ENCODE results near the gene NTF4. TPM values are rescaled to one million over a fixed set of nuclear protein-coding genes. Genes with fewer than 3 reads are reported as not detected.
A peak's percentile ranks its signal among the peaks of the same experiment; 100 is the strongest.
"Not testable (repeated sequence)": the region's sequence is repeated elsewhere in the genome, so short reads cannot be mapped to it uniquely, and the experiment has no call there.

Gene NTF4
- total RNA-seq, 4 donors from 2014 or later: not detected

- Histone ChIP-seq H3K27me3 (no peaks in the 10 kb centered on the region), H3K4me1 (no peaks in the 10 kb centered on the region), H3K4me3 (no peak overlapping the region), H3K36me3 (no peaks in the 10 kb centered on the region), H3K9me3 (no peaks in the 10 kb centered on the region), H3K27ac (no peak overlapping the region)
- no peak for TF ChIP-seq CTCF (IDR thresholded peaks at IDR 0.05)
- no peak for TF ChIP-seq POLR2A (IDR thresholded peaks at IDR 0.05)
- DNase-seq: no peak
Measured at GRCh38 chr19:49042177-49042576, 22.4 kb downstream of the NTF4 start.

- H3K4me3 ChIP-seq, H3K27ac ChIP-seq, H3K9me3 ChIP-seq, H3K27me3 ChIP-seq, DNase-seq, H3K4me1 ChIP-seq, H3K36me3 ChIP-seq: not testable (repeated sequence)
Measured at GRCh38 chr19:49039736-49040135, 24.9 kb downstream of the NTF4 start.

DNA sequence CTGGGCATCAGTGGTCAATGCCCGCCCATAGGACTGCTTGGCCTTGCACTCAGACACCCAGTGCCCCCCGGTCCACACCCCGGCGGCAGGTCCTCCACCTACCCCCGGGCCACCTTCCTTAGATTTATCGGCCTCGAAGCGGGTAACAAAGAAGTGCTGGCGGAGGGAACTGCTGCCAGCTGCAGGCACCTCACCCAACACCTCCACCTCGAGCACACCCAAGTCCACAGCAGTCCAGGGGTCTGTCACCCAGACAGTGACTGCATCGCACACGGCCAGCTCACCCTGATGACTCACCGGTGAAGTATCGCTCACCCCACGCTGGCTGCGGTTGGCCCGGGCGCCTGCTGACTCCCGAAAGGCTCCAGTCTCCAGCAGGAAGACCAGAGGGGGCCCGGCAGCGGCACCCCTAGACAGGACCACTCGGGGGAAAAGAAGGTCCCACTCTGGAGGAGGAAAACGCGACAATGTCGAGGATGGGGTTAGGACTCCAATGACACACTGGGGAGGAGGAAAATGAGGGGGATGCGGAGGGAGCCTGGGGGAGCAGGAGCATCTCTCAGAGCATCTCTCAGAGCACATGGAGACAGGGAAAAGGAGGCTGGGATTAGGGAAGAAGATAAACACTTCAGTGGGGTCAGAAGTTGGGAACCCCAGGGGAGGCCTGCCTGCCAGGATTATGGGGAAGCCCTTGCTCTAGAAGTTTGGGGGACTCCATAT, 25.9 kb downstream of the NTF4 start:
- not testable (repeated sequence) for H3K4me1 ChIP-seq, H3K4me3 ChIP-seq, H3K36me3 ChIP-seq, H3K9me3 ChIP-seq, H3K27me3 ChIP-seq, H3K27ac ChIP-seq, DNase-seq

DNA sequence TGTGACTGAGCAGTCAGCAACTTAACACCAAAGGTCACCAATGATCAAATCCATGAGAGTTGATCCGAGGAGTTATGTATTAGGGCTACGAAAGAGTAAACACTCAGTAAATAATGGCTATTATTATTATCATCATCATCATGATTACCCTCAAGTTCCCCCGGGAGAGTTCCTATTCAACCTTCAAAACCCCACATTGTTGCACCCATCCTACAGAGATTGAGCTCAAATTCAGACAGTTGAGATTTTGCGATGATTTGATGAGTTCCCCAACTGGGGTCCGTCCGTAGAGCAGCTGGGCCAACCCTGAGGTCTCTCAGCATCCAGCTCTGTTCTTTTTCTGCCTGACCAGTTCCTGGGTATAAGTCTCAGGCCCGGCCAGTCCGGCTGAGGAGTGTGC, 26.5 kb downstream of the NTF4 start:
- H3K4me1 ChIP-seq, H3K9me3 ChIP-seq, DNase-seq, H3K4me3 ChIP-seq, H3K36me3 ChIP-seq, H3K27ac ChIP-seq, H3K27me3 ChIP-seq: not testable (repeated sequence)

GRCh38 chr19:49036815-49037214, 27.8 kb downstream of the NTF4 start, which contains the start of gene CGB1:
TSS of gene CGB1 (minus strand) at chr19:49036895. CDS start at chr19:49036711, 184 bp downstream.
- not testable (repeated sequence) for H3K27me3 ChIP-seq, H3K27ac ChIP-seq, DNase-seq, H3K4me3 ChIP-seq, H3K4me1 ChIP-seq, H3K36me3 ChIP-seq, H3K9me3 ChIP-seq
- peak in 3 of 6 experiments; percentile 13 to 25 (median 24) for TF ChIP-seq CTCF (IDR thresholded peaks at IDR 0.05)

DNA sequence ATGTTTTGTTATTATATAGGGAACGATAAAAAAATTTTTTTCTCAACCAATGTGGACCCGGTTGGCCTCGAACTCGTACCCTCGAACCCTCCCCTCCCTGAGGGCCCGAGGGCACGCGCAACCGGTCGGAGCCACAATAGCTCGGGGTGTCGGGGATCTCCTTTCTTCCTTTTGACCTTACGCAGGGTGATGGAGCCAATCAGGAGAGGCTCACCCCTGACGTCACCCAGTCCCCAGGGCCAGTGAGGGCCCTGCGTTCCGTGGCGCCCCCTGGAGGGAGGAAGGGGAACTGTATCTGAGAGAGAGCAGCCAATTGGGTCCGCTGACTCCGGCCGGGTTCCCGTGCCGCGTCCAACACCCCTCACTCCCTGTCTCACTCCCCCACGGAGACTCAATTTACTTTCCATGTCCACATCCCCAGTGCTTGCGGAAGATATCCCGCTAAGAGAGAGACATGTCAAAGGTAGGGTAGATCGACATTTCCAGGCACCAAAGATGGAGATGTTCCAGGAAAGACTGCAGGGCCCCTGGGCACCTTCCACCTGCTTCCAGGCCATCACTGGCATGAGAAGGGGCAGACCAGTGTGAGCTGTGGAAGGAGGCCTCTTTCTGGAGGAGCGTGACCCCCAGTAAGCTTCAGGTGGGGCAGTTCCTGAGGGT, 32.8 kb downstream of the NTF4 start, which contains the start of gene CGB2:
Gene CGB2 (plus strand): TSS at position 249 of the 660 bp plus-strand sequence. CDS start 206 bp downstream, at position 455.
- TF ChIP-seq CTCF (IDR thresholded peaks at IDR 0.05): peak in 4 of 6 experiments; percentile 23 to 42 (median 29)

GRCh38 chr19:49030323-49030722, 34.3 kb downstream of the NTF4 start:
- not testable (repeated sequence) for H3K36me3 ChIP-seq, H3K4me3 ChIP-seq, H3K27me3 ChIP-seq, H3K4me1 ChIP-seq, H3K27ac ChIP-seq, DNase-seq, H3K9me3 ChIP-seq

More for the DNA sequence above, 32.8 kb downstream of the NTF4 start, which contains the start of gene CGB2:
- not testable (repeated sequence) for H3K4me3 ChIP-seq, H3K4me1 ChIP-seq, H3K27ac ChIP-seq, H3K36me3 ChIP-seq, H3K9me3 ChIP-seq, H3K27me3 ChIP-seq
- DNase-seq: peak in 1 of 3 donors; percentile 50

DNA sequence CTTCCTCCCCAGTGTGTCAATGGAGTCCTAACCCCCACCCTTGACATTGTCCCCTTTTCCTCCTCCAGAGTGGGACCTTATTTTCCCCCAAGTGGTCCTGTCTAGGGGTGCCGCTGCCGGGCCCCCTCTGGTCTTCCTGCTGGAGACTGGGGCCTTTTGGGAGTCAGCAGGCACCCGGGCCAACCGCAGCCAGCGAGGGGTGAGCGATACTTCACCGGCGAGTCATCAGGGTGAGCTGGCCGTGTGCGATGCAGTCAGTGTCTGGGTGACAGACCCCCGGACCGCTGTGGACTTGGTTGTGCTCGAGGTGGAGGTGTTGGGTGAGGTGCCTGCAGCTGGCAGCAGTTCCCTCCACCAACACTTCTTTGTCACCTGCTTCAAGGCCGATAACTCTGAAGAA, 34.9 kb downstream of the NTF4 start:
- H3K4me1 ChIP-seq: not testable (repeated sequence)

GRCh38 chr19:49028686-49029085, 35.9 kb downstream of the NTF4 start:
- H3K27ac ChIP-seq, H3K4me3 ChIP-seq, H3K36me3 ChIP-seq, H3K27me3 ChIP-seq, H3K4me1 ChIP-seq, DNase-seq, H3K9me3 ChIP-seq: not testable (repeated sequence)

More for the DNA sequence above, 34.9 kb downstream of the NTF4 start:
- not testable (repeated sequence) for H3K27ac ChIP-seq, DNase-seq, H3K27me3 ChIP-seq, H3K36me3 ChIP-seq, H3K9me3 ChIP-seq, H3K4me3 ChIP-seq

DNA sequence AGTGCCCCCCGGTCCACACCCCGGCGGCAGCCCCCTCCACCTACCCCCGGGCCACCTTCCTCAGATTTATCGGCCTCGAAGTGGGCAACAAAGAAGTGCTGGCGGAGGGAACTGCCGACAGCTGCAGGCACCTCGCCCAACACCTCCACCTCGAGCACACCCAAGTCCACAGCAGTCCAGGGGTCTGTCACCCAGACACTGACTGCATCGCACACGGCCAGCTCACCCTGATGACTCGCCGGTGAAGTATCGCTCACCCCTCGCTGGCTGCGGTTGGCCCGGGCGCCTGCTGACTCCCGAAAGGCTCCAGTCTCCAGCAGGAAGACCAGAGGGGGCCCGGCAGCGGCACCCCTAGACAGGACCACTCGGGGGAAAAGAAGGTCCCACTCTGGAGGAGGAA, 39.0 kb downstream of the NTF4 start:
- DNase-seq, H3K4me1 ChIP-seq, H3K27me3 ChIP-seq, H3K9me3 ChIP-seq, H3K36me3 ChIP-seq, H3K4me3 ChIP-seq, H3K27ac ChIP-seq: not testable (repeated sequence)

GRCh38 chr19:49025088-49025487, 39.5 kb downstream of the NTF4 start:
- H3K27ac ChIP-seq, H3K4me3 ChIP-seq, H3K9me3 ChIP-seq, H3K27me3 ChIP-seq, H3K4me1 ChIP-seq, H3K36me3 ChIP-seq, DNase-seq: not testable (repeated sequence)

DNA sequence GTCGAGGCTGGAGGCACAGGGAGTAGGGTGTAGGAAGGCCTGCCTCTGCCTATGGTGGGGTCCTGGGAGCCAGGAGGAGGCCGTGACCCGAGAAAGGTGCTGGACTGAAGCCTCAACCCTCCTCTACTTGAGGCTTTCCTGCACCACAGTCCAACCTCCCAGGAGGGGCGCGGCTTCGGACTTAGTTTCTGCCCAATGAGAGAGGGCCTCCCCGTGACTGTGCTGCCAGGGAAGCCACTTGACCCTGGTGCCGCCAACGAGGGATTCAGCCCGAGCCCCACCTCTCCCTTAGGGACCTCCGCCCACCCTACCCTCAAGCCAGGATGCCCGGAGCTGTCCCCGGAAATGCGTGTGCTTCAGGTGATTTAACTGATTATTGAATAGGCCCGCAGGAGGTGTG, 40.4 kb downstream of the NTF4 start, which contains the start of gene CGB3:
Gene CGB3 (minus strand): TSS at position 101 of the 400 bp plus-strand sequence. CDS start 362 bp downstream, outside the sequence.
- H3K36me3 ChIP-seq, H3K27ac ChIP-seq, H3K27me3 ChIP-seq, H3K4me3 ChIP-seq, DNase-seq, H3K9me3 ChIP-seq, H3K4me1 ChIP-seq: not testable (repeated sequence)

All from Peyer's patch (tissue), 4 donors.